22Rv1 (cell line): ENCODE results near the gene GON4L.

Source experiments
- ZFX ChIP-seq: fragments of 450-650 bp; IDR thresholded peaks from 2 replicates; pipeline ENCODE4 v1.6.1; 2017; ENCODE audit warnings: antibody characterized with exemption, borderline replicate concordance
- TF ChIP-seq, protein P1 (sequence below): fragments of 450-650 bp; IDR thresholded peaks from 2 replicates; pipeline ENCODE4 v1.5.1; 2017; ENCODE audit warnings: mild to moderate bottlenecking

GRCh38 chr1:155740995-155741394 is 116.0 kb downstream of the GON4L start:
- TF ChIP-seq, protein P1, sequence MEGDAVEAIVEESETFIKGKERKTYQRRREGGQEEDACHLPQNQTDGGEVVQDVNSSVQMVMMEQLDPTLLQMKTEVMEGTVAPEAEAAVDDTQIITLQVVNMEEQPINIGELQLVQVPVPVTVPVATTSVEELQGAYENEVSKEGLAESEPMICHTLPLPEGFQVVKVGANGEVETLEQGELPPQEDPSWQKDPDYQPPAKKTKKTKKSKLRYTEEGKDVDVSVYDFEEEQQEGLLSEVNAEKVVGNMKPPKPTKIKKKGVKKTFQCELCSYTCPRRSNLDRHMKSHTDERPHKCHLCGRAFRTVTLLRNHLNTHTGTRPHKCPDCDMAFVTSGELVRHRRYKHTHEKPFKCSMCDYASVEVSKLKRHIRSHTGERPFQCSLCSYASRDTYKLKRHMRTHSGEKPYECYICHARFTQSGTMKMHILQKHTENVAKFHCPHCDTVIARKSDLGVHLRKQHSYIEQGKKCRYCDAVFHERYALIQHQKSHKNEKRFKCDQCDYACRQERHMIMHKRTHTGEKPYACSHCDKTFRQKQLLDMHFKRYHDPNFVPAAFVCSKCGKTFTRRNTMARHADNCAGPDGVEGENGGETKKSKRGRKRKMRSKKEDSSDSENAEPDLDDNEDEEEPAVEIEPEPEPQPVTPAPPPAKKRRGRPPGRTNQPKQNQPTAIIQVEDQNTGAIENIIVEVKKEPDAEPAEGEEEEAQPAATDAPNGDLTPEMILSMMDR, result no peak
- no peak for TF ChIP-seq ZFX
